PC-9 (cell line): ENCODE results near the gene FAF1.
A peak's percentile ranks its signal among the peaks of the same experiment; 100 is the strongest.

Experiments
- CTCF ChIP-seq: fragments of 200-600 bp; sonication (generic); conservative IDR thresholded peaks from 2 replicates; pipeline ENCODE4 v1.6.1; 2017; ENCODE audit warnings: mixed run types, antibody characterized with exemption, mild to moderate bottlenecking, moderate library complexity
- EZH2 ChIP-seq: fragments of 200-600 bp; sonication (generic); IDR thresholded peaks from 2 replicates; pipeline ENCODE4 v1.8.0; 2017; ENCODE audit warnings: antibody characterized with exemption, low read depth

- TF ChIP-seq CTCF (peak; percentile 83), EZH2 (no peak)
Measured at GRCh38 chr1:50774759-50775351, 185.2 kb downstream of the FAF1 start.
